BJ (cell line): Measurements from ENCODE around the gene PDE7B. TPM values are rescaled to one million over a fixed set of nuclear protein-coding genes. Genes with fewer than 3 reads are reported as not detected.

Source experiments
- CTCF ChIA-PET: fragments of 350-600 bp; formaldehyde crosslinking; extraction: SDS; loops from one replicate; lab custom pipeline; 2021; ENCODE audit warnings: antibody characterized with exemption, inconsistent platforms; lab: Yijun Ruan, JAX
- POLR2A ChIA-PET: fragments of 300-600 bp; sonication (Branson Sonifier 250); formaldehyde crosslinking; extraction: SDS; loops from one replicate; lab custom pipeline; 2021; ENCODE audit warnings: antibody characterized with exemption; lab: Charles Lee
- DNase-seq: peaks from one replicate; pipeline ENCODE4 v3.0.0-alpha.2; 2011; ENCODE audit warnings: low read depth
- H3K27me3 ChIP-seq: 2 replicates; pipeline ENCODE4 v1.6.0; 2011; ENCODE audit warnings: low read length; ENCODE audit not compliant: control insufficient read depth, insufficient read depth
- H3K36me3 ChIP-seq: 2 replicates; pipeline ENCODE4 v1.5.1; 2011; ENCODE audit warnings: low read length; ENCODE audit not compliant: control insufficient read depth, insufficient read depth
- H3K4me3 ChIP-seq: 2 replicates; pipeline ENCODE4 v1.5.1; 2011; ENCODE audit warnings: low read depth, mild to moderate bottlenecking, control low read depth, low read length
- polyA plus RNA-seq: library from polyadenylated mRNA; depleted of rRNA; stranded (reverse); fragments of >200 nt; gene quantifications from 2 replicates; pipeline ENCODE4 v1.2.3, GENCODE V29; 2011
- TF ChIP-seq, protein P1 (sequence below): IDR thresholded peaks from 2 replicates; pipeline ENCODE4 v1.5.1; 2011; ENCODE audit warnings: low read depth, mild to moderate bottlenecking, control low read depth, inconsistent platforms, low read length, moderate library complexity; ENCODE audit not compliant: insufficient read depth

Gene PDE7B
- polyA plus RNA-seq, 1 experiment = 2.7 TPM

DNA sequence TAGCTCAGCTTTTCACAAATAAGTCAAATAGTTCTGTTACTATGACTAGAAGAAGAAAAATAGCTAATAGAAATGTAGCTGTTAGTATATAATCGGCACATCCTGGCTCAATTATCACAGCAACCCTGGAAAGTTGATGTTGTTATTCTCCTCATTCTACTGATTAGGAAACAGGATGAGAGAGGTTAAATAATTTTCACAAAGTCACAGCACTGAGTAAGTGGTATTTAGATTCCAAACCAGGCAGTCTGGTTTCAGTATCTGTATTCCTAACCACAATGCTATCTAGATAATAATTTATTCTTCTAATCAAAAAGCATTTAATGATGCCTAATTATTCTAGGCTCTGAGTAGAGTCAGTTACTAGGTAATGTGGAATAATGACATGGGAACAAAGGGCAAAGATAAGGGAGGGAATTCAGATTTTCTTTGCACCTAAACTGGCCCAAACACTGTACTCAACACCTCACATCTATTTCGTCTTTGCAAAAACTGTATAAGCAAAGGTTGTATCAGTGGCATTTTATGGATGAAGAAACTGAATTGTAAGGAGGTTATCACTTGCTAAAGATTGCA is 51.3 kb downstream of the PDE7B start:
- CTCF ChIA-PET = interaction anchor here (0.8 to 1.3 kb wide), 2 partner anchors 180 to 323 kb away, joined by 3 to 4 read pairs; no protein-coding TSS in a partner anchor
- no peak overlapping the region for H3K4me3 ChIP-seq

DNA sequence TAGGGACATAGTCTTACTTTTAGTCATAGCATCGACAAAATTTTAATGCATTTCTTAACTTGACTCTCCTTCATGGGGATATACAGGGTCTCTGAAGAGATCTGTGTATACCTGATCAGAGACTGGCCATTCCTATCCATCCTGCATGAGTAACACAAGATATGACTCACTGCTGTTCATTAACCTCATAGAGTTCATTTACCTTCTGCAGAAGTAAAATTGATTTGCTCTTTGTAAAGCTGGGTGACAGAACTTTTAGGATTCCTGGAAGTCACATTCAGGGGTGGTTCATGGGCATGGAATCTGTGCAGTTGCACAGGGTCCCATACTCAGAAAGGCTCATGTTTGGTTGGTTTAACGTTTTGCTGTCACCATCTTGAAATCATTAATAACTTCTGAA is 53.2 kb downstream of the PDE7B start:
- ChIA-PET POLR2A (no interaction called here), CTCF (no interaction called here)
- TF ChIP-seq, protein P1, sequence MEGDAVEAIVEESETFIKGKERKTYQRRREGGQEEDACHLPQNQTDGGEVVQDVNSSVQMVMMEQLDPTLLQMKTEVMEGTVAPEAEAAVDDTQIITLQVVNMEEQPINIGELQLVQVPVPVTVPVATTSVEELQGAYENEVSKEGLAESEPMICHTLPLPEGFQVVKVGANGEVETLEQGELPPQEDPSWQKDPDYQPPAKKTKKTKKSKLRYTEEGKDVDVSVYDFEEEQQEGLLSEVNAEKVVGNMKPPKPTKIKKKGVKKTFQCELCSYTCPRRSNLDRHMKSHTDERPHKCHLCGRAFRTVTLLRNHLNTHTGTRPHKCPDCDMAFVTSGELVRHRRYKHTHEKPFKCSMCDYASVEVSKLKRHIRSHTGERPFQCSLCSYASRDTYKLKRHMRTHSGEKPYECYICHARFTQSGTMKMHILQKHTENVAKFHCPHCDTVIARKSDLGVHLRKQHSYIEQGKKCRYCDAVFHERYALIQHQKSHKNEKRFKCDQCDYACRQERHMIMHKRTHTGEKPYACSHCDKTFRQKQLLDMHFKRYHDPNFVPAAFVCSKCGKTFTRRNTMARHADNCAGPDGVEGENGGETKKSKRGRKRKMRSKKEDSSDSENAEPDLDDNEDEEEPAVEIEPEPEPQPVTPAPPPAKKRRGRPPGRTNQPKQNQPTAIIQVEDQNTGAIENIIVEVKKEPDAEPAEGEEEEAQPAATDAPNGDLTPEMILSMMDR = no peak
- DNase-seq = no peak
- H3K36me3 ChIP-seq = no peaks in the 10 kb centered on the region
- H3K27me3 ChIP-seq = no peaks in the 10 kb centered on the region
- H3K4me3 ChIP-seq = no peak overlapping the region

More for the DNA sequence above, 51.3 kb downstream of the PDE7B start:
- no peak for DNase-seq
- Histone ChIP-seq H3K27me3 (no peaks in the 10 kb centered on the region), H3K36me3 (no peaks in the 10 kb centered on the region)
- POLR2A ChIA-PET = no interaction called here
- TF ChIP-seq, protein P1 = no peak

DNA sequence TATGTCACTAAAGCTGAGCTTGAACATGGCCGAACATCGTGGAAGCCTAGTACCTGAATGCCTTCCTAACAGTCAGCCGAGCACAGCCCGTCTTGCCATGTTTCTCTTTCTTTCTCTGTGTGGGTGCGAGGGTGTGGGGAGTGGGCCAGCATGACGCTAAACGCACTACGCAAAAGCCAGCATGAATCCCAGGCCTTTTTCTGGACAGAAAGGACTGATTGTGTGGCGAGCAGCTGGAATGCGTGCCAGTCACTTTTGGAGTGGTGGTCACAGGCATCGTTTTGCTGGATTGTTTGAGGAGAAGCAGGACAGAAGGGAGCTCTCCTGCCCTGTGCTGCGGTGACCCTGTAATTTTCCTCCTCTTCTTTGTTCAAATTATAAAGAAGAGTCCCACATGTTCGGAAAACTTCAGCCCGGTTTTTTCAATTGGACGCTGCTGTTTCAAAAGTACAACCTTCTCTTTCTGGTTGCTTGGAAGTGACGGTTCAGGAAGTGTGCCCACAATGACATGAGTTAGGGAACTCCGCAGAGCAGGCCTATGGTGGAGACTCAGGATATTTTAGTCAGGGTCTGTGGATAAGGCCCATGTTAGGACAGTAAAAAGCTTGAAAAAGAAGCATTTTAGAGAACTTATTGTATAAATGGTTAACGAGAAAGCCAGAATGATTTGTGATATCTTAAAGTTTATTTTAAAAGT is 54.3 kb downstream of the PDE7B start:
- POLR2A ChIA-PET = no interaction called here
- CTCF ChIA-PET = interaction anchor here (1.3 kb wide), 1 partner anchor 370 kb away, joined by 4 read pairs; no protein-coding TSS in a partner anchor
- H3K4me3 ChIP-seq = no peak overlapping the region
- no peaks in the 10 kb centered on the region for H3K27me3 ChIP-seq
- no peaks in the 10 kb centered on the region for H3K36me3 ChIP-seq
- TF ChIP-seq, protein P1 = no peak
- DNase-seq = no peak

DNA sequence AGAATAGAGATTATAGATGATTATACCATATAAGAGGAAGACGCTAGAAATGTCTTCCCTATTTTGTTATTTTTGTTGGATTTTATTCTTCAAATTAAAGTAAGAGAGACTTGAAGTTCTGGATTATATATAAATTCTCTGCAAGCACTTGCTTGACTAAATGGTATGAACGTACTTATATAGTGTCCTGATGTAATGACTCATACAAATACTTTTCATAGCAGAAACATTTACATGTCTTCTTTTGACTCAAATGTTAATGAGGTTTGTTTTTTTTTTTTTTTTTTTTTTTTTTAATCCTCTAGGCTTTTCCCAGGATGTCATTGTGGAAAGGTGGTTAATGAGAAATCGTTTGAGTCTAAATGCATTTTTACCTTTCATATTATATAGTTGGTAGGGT is 55.0 kb downstream of the PDE7B start:
- no peak overlapping the region for H3K4me3 ChIP-seq
- ChIA-PET POLR2A (interaction anchor here (0.8 kb wide), 1 partner anchor 345 kb away, joined by 3 read pairs; no protein-coding TSS in a partner anchor), CTCF (interaction anchor here (0.7 to 1.3 kb wide), 2 partner anchors 51 to 371 kb away, joined by 3 to 4 read pairs; no protein-coding TSS in a partner anchor)
- TF ChIP-seq, protein P1 = no peak
- no peak for DNase-seq
- H3K36me3 ChIP-seq = no peaks in the 10 kb centered on the region
- H3K27me3 ChIP-seq = no peaks in the 10 kb centered on the region

DNA sequence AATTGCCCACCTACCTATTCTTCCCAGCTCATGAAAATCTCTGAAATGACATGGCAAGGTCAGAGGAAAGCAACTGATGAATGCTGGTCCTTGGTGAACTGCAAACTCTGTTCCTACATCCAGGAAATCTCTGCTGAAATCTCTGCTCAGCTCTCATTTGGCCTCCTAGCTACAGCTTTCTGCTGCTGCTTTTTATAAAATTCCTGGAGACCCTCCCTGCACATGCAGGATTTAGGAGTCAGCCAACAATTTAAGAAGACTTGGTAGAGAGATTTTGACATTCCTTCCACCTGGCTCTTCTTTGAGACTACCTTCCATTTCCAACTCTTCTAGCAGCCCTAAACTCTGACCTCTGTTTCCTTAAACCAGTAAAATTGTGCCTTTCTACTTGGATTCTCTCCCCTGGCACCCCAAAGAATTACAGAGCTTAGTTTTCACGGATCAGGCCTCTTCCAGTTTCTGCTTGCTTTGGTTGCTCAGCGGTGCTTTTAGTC is 55.5 kb downstream of the PDE7B start:
- no peaks in the 10 kb centered on the region for H3K36me3 ChIP-seq
- H3K27me3 ChIP-seq = no peaks in the 10 kb centered on the region
- no peak for DNase-seq
- TF ChIP-seq, protein P1 = no peak
- ChIA-PET POLR2A (interaction anchor here (0.8 kb wide), 1 partner anchor 345 kb away, joined by 3 read pairs; no protein-coding TSS in a partner anchor), CTCF (interaction anchor here (0.7 to 1.9 kb wide), 4 partner anchors 29 to 372 kb away, joined by 3 to 4 read pairs (median 4); no protein-coding TSS in a partner anchor)
- H3K4me3 ChIP-seq = no peak overlapping the region
